ENCODE data around the gene PHF1. TPM values are rescaled to one million over a fixed set of nuclear protein-coding genes. Genes with fewer than 3 reads are reported as not detected.

PHF1 gene
- total RNA-seq, 4 donors from 2014 or later: 46.8 to 86.1 (median 77.3) TPM

DNA sequence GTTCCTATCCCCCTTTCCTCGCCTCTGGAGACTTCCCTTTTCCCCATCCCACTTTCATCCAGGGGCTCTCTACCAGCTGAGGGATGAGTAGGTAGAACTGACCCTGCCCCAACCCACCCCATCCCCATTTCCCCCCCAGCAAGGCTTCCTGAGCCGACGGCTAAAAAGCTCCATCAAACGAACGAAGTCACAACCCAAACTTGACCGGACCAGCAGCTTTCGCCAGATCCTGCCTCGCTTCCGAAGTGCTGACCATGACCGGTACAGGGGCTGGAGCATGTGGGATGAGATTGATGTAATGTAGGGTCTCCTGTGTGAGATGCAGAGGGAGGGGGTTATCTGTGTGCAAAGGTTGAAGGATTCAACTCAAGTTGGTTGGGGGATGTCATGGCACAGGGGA is 21.7 kb downstream of the PHF1 start:
- Histone ChIP-seq H3K36me3 (peaks cover 0 to 24% (median 0%) of the 10 kb centered on the region in 3 donors), H3K27me3 (no peaks in the 10 kb centered on the region), H3K9me3 (no peaks in the 10 kb centered on the region), H3K4me1 (peaks cover 0 to 39% (median 14%) of the 10 kb centered on the region in 4 donors), H3K4me3 (no peak overlapping the region), H3K27ac (peak overlapping the region in 1 of 4 donors; percentile 86)
- TF ChIP-seq POLR2A (IDR thresholded peaks at IDR 0.05): no peak
- TF ChIP-seq, protein P1, sequence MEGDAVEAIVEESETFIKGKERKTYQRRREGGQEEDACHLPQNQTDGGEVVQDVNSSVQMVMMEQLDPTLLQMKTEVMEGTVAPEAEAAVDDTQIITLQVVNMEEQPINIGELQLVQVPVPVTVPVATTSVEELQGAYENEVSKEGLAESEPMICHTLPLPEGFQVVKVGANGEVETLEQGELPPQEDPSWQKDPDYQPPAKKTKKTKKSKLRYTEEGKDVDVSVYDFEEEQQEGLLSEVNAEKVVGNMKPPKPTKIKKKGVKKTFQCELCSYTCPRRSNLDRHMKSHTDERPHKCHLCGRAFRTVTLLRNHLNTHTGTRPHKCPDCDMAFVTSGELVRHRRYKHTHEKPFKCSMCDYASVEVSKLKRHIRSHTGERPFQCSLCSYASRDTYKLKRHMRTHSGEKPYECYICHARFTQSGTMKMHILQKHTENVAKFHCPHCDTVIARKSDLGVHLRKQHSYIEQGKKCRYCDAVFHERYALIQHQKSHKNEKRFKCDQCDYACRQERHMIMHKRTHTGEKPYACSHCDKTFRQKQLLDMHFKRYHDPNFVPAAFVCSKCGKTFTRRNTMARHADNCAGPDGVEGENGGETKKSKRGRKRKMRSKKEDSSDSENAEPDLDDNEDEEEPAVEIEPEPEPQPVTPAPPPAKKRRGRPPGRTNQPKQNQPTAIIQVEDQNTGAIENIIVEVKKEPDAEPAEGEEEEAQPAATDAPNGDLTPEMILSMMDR (IDR thresholded peaks at IDR 0.05): no peak
- no peak for DNase-seq

DNA sequence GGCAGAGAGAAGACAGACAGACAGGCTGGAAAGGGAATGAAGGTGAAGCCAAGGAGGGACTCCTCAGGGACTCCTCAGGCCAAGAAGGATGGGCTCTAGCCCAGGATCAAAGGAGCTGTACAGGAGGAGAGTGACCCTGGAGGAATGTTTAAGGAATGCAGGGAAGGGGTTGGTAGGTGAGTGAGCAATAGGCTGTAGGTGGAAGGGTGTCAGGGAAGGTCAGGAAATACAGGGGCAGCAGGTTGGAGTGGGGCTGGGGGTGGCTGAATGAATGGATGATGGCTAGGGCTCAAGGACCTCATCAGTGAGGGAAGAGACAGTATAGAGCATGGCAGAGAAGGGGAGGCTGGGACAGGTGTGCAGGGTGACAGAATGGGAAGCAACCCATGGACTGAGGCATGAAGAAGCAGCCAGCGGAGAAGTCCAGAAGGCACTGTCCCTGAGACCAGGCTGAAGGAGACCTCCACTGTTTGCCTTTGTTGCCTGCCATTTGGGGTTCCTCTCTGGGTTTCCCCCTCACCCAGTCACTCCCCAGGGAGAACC is 22.3 kb downstream of the PHF1 start:
- H3K9me3 ChIP-seq: no peaks in the 10 kb centered on the region
- no peaks in the 10 kb centered on the region for H3K27me3 ChIP-seq
- no peak for TF ChIP-seq POLR2A (IDR thresholded peaks at IDR 0.05)
- TF ChIP-seq, protein P1 (IDR thresholded peaks at IDR 0.05): no peak
- no peak overlapping the region for H3K4me3 ChIP-seq
- H3K4me1 ChIP-seq: peaks cover 0 to 39% (median 13%) of the 10 kb centered on the region in 4 donors
- peaks cover 0 to 29% (median 0%) of the 10 kb centered on the region in 3 donors for H3K36me3 ChIP-seq
- DNase-seq: no peak
- H3K27ac ChIP-seq: peak overlapping the region in 1 of 4 donors; percentile 4

DNA sequence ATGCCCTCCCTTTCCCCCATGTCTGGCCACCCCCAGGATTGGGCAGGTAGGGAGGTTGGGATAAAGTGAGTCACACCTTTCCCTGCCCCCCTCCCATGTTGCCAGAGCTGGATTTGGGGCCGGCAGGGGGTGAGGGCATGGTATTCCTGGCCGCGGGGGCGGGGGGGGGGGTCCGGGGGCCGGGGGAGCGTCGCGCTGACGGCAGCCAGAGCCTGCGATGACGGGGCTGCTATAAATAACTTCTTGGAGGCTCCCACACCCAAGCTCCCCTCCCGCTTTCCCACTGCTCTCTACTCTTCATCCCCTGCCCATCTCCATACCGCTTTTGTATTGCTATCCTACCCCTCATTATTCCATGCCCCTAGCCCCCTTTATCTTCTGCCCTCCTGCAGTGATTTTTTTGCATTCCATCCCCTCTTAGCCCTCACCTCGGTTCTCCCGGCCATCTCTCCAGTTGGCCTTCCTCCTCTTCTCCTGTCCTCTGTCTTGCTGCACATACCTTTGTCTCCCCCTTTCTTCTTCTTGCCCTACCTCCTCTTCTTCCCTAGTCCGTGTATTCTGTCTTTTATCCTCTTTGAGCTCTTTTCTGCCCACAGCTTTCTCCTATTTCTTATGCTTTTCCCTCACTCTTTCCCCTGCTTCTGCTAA is 22.9 kb downstream of the PHF1 start:
- TF ChIP-seq POLR2A (IDR thresholded peaks at IDR 0.05): no peak
- TF ChIP-seq, protein P1 (IDR thresholded peaks at IDR 0.05): no peak
- DNase-seq: no peak
- no peaks in the 10 kb centered on the region for H3K9me3 ChIP-seq
- peak overlapping the region in 1 of 4 donors; percentile 4 for H3K27ac ChIP-seq
- H3K36me3 ChIP-seq: peaks cover 0 to 35% (median 0%) of the 10 kb centered on the region in 3 donors
- no peak overlapping the region for H3K4me3 ChIP-seq
- H3K4me1 ChIP-seq: peaks cover 0 to 33% (median 8%) of the 10 kb centered on the region in 4 donors
- H3K27me3 ChIP-seq: no peaks in the 10 kb centered on the region

DNA sequence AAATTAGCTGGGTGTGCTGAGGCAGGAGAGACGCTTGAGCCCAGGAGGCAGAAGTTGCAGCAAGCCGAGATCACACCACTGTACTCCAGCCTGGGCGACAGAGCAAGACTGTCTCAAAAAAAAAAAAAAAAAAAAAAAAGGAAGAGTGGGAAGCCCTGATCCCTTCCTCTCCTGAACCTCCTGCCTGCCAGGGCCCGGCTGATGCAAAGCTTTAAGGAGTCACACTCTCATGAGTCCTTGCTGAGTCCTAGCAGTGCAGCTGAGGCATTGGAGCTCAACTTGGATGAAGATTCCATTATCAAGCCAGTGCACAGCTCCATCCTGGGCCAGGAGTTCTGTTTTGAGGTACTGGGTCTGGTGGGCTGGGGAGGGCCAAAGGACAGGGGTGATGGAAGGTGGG is 24.1 kb downstream of the PHF1 start:
- Histone ChIP-seq H3K36me3 (peaks cover 0 to 37% (median 0%) of the 10 kb centered on the region in 3 donors), H3K4me1 (peaks cover 0 to 24% (median 7%) of the 10 kb centered on the region in 4 donors), H3K27ac (no peak overlapping the region), H3K4me3 (no peak overlapping the region), H3K27me3 (no peaks in the 10 kb centered on the region), H3K9me3 (no peaks in the 10 kb centered on the region)
- DNase-seq: no peak
- TF ChIP-seq POLR2A (IDR thresholded peaks at IDR 0.05): no peak
- TF ChIP-seq, protein P1 (IDR thresholded peaks at IDR 0.05): no peak

DNA sequence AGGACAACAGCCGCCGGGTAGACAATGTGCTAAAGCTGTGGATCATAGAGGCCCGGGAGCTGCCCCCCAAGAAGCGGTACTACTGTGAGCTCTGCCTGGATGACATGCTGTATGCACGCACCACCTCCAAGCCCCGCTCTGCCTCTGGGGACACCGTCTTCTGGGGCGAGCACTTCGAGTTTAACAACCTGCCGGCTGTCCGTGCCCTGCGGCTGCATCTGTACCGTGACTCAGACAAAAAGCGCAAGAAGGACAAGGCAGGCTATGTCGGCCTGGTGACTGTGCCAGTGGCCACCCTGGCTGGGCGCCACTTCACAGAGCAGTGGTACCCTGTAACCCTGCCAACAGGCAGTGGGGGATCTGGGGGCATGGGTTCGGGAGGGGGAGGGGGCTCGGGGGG is 26.9 kb downstream of the PHF1 start:
- Histone ChIP-seq H3K4me1 (no peaks in the 10 kb centered on the region), H3K4me3 (no peak overlapping the region), H3K36me3 (peaks cover 0 to 46% (median 0%) of the 10 kb centered on the region in 3 donors), H3K27ac (no peak overlapping the region), H3K9me3 (no peaks in the 10 kb centered on the region), H3K27me3 (no peaks in the 10 kb centered on the region)
- TF ChIP-seq POLR2A (IDR thresholded peaks at IDR 0.05): no peak
- TF ChIP-seq, protein P1 (IDR thresholded peaks at IDR 0.05): no peak
- DNase-seq: no peak

All from Peyer's patch (tissue), 4 donors.